ENCODE results near the gene DIPK1A.

DNA sequence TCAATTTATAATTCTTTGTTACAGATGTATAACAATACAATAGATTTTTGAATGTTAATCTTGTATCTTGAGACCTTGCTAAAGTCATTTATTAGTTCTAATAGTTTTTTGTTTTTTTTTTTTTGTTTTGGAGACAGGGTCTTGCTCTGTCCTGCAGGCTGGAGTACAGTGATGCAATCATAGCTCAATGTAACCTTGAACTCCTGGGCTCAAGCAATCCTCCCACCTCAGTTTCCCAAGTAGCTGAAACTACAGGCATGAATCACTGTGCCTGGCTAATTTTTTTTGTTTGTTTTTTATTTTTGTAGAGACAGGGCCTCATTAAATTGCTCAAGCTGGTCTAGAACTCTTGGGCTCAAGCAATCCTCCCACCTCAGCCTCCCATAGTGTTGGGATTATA, 26.2 kb upstream of the DIPK1A start:
- TF ChIP-seq EZH2 (IDR thresholded peaks at IDR 0.05; ENCODE audit: borderline replicate concordance, low read length), result no peak
- no peak for TF ChIP-seq CTCF (IDR thresholded peaks at IDR 0.05; ENCODE audit: low read length)
